IMR-90 (cell line): ENCODE results near the gene TTLL7. TPM values are rescaled to one million over a fixed set of nuclear protein-coding genes. Genes with fewer than 3 reads are reported as not detected.
A peak's percentile ranks its signal among the peaks of the same experiment; 100 is the strongest.

Experiments used
- ATAC-seq: fragments of 200-7000 bp; cut with Tn5 transposase; 2 replicates; pipeline ENCODE4 v1.9.1; 2020; ENCODE audit warnings: low read depth, mild to moderate bottlenecking, moderate library complexity
- BruUV-seq: library from RNA; stranded (reverse); fragments of 400-500 nt; replicated peaks from 2 replicates; lab custom pipeline; 2021; lab: Mats Ljungman, UMichigan
- CTCF ChIA-PET: fragments of 300-600 bp; formaldehyde crosslinking; extraction: SDS; loops from one replicate; lab custom pipeline; 2021; ENCODE audit warnings: antibody characterized with exemption; lab: Yijun Ruan, JAX
- POLR2A ChIA-PET: fragments of 300-600 bp; sonication (Branson Sonifier 250); formaldehyde crosslinking; loops from one replicate; lab custom pipeline; 2022; ENCODE audit warnings: antibody characterized with exemption; ENCODE audit not compliant: unreplicated experiment; lab: Charles Lee
- DNase-seq: peaks from one replicate; pipeline ENCODE4 v3.0.0; 2013
- H2AFZ ChIP-seq: replicated peaks from 2 replicates; pipeline ENCODE3; 2013; ENCODE audit warnings: low read length, mild to moderate bottlenecking; ENCODE audit not compliant: poor library complexity
- H2AK5ac ChIP-seq: 2 replicates; pipeline ENCODE4 v1.6.1; 2013; ENCODE audit warnings: low read depth, low read length, inconsistent platforms
- H2AK9ac ChIP-seq: replicated peaks from 2 replicates; pipeline ENCODE3; 2013; ENCODE audit warnings: mild to moderate bottlenecking, low read depth, low read length, moderate library complexity; ENCODE audit not compliant: poor library complexity
- H2BK120ac ChIP-seq: 2 replicates; pipeline ENCODE4 v1.6.1; 2013; ENCODE audit warnings: low read depth, low read length, inconsistent platforms
- H2BK15ac ChIP-seq: 3 replicates; pipeline ENCODE4 v1.6.1; 2013; ENCODE audit warnings: low read depth, low read length, inconsistent platforms
- H2BK20ac ChIP-seq: 2 replicates; pipeline ENCODE4 v1.6.1; 2013; ENCODE audit warnings: low read depth, mild to moderate bottlenecking, inconsistent platforms, low read length, moderate library complexity
- H2BK5ac ChIP-seq: 2 replicates; pipeline ENCODE4 v1.6.1; 2013; ENCODE audit warnings: mild to moderate bottlenecking, low read depth, low read length, inconsistent platforms; ENCODE audit not compliant: poor library complexity, severe bottlenecking
- H3K14ac ChIP-seq: replicated peaks from 2 replicates; pipeline ENCODE4 v1.6.1; 2013; ENCODE audit warnings: low read depth, low read length, inconsistent platforms
- H3K18ac ChIP-seq: 2 replicates; pipeline ENCODE4 v1.6.1; 2013; ENCODE audit warnings: low read depth, low read length, control low read depth
- H3K23ac ChIP-seq: 2 replicates; pipeline ENCODE4 v1.6.1; 2013; ENCODE audit warnings: low read depth, low read length, inconsistent platforms
- H3K27ac ChIP-seq: 2 replicates; pipeline ENCODE4 v1.5.1; 2013; ENCODE audit warnings: mild to moderate bottlenecking, control low read depth, low read length; ENCODE audit not compliant: insufficient read depth
- H3K27me3 ChIP-seq: 2 replicates; pipeline ENCODE4 v1.6.1; 2013; ENCODE audit warnings: low read length; ENCODE audit not compliant: control insufficient read depth, insufficient read depth
- H3K36me3 ChIP-seq: 2 replicates; pipeline ENCODE4 v1.6.1; 2013; ENCODE audit warnings: low read length, mixed read lengths; ENCODE audit not compliant: control insufficient read depth, insufficient read depth
- H3K4ac ChIP-seq: 2 replicates; pipeline ENCODE4 v1.6.1; 2013; ENCODE audit warnings: low read depth, low read length, inconsistent platforms
- H3K4me1 ChIP-seq: 2 replicates; pipeline ENCODE4 v1.6.1; 2013; ENCODE audit warnings: low read length, mixed read lengths; ENCODE audit not compliant: control insufficient read depth, insufficient read depth
- H3K4me2 ChIP-seq: 2 replicates; pipeline ENCODE4 v1.6.1; 2013; ENCODE audit warnings: low read depth, mild to moderate bottlenecking, control low read depth, low read length, moderate library complexity
- H3K4me3 ChIP-seq: 2 replicates; pipeline ENCODE4 v1.5.1; 2013; ENCODE audit warnings: low read depth, mild to moderate bottlenecking, control low read depth, low read length, moderate library complexity; ENCODE audit not compliant: insufficient read depth
- H3K56ac ChIP-seq: 2 replicates; pipeline ENCODE4 v1.6.1; 2013; ENCODE audit warnings: low read length, inconsistent platforms; ENCODE audit not compliant: insufficient read depth; ENCODE audit errors: extremely low read depth
- H3K79me1 ChIP-seq, 2 experiments: 2 replicates each; pipeline ENCODE4 v1.6.1; 2013; ENCODE audit warnings: low read length in 2 of 2, inconsistent platforms in 1 of 2, low read depth in 1 of 2
- H3K9ac ChIP-seq: 2 replicates; pipeline ENCODE4 v1.6.1; 2013; ENCODE audit warnings: low read depth, low read length, control low read depth
- H3K9me1 ChIP-seq: 2 replicates; pipeline ENCODE4 v1.6.1; 2013; ENCODE audit warnings: low read length, inconsistent platforms; ENCODE audit not compliant: insufficient read depth
- H3K9me3 ChIP-seq: 2 replicates; pipeline ENCODE4 v1.6.1; 2013; ENCODE audit warnings: low read length; ENCODE audit not compliant: control insufficient read depth, insufficient read depth
- H4K20me1 ChIP-seq: 2 replicates; pipeline ENCODE4 v1.6.1; 2013; ENCODE audit warnings: low read length, inconsistent platforms; ENCODE audit not compliant: insufficient read depth
- H4K5ac ChIP-seq: 2 replicates; pipeline ENCODE4 v1.6.1; 2013; ENCODE audit warnings: mild to moderate bottlenecking, low read depth, low read length, control low read depth
- H4K8ac ChIP-seq, 2 experiments: 2 replicates each; pipeline ENCODE4 v1.6.1; 2013; ENCODE audit warnings: low read depth in 2 of 2, low read length in 2 of 2, control low read depth in 1 of 2, inconsistent platforms in 1 of 2
- H4K91ac ChIP-seq: 2 replicates; pipeline ENCODE4 v1.6.1; 2013; ENCODE audit warnings: low read depth, low read length, inconsistent platforms; ENCODE audit not compliant: insufficient read depth
- CEBPB ChIP-seq: IDR thresholded peaks from 2 replicates; pipeline ENCODE4 v1.6.1; 2012; ENCODE audit warnings: low read depth, low read length, improper control_type of control experiment
- FOS ChIP-seq: fragments of 150-350 bp; IDR thresholded peaks from 2 replicates; pipeline ENCODE4 v1.6.1; 2016; ENCODE audit warnings: low read depth, low read length
- RCOR1 ChIP-seq: IDR thresholded peaks from 2 replicates; pipeline ENCODE4 v1.6.1; 2012; ENCODE audit warnings: mild to moderate bottlenecking, low read length, improper control_type of control experiment; ENCODE audit not compliant: insufficient replicate concordance
- RFX5 ChIP-seq: IDR thresholded peaks from 2 replicates; pipeline ENCODE4 v1.8.0; 2012; ENCODE audit warnings: low read depth, mild to moderate bottlenecking, low read length, moderate library complexity
- SMC3 ChIP-seq: fragments of 150-350 bp; IDR thresholded peaks from 2 replicates; pipeline ENCODE4 v1.6.1; 2016; ENCODE audit warnings: low read depth, mild to moderate bottlenecking, antibody characterized with exemption, low read length, moderate library complexity
- WGBS, 2 experiments: methylation state at CpG; one replicate each; pipeline versions ENCODE4 v1.1.5 to v1.1.7; 2013; ENCODE audit warnings: missing lambda C conversion rate in 2 of 2; ENCODE audit not compliant: insufficient read length in 1 of 2; ENCODE audit errors: extremely low coverage in 2 of 2; 5-methylcytosine and 5-hydroxymethylcytosine counted together
- dilution Hi-C: fragments of 300-500 bp; cut with HindIII; formaldehyde crosslinking; loops from one replicate; pipeline ENCODE4 v1.14.3; 2018; ENCODE audit warnings: low sequenced_read_pairs; ENCODE audit not compliant: unreplicated experiment
- in situ Hi-C: fragments of 300-500 bp; cut with MboI; formaldehyde crosslinking; loops from 3 replicates; pipeline ENCODE4 v1.14.3; 2019; ENCODE audit warnings: low sequenced_read_pairs, inconsistent platforms, mixed read lengths
- intact Hi-C: fragments of 100-400 bp; cut with micrococcal nuclease; formaldehyde crosslinking; loops from 2 replicates; pipeline ENCODE4 v1.10.0; 2022
- polyA plus RNA-seq, 3 experiments: library from polyadenylated mRNA; depleted of rRNA; stranded (reverse); fragments of >200 nt; gene quantifications; 2 replicates each; pipeline ENCODE4 v1.2.3, GENCODE V29; 2012; ENCODE audit warnings: low replicate concordance in 1 of 3
- total RNA-seq: library from RNA; depleted of rRNA; stranded (reverse); fragments of >200 nt; gene quantifications from 2 replicates; pipeline ENCODE4 v1.2.3, GENCODE V29; 2012
- TF ChIP-seq, protein P1 (sequence below): fragments of 150-350 bp; IDR thresholded peaks from 2 replicates; pipeline ENCODE4 v1.6.1; 2017; ENCODE audit warnings: mild to moderate bottlenecking, antibody characterized with exemption, low read length, low read depth

TTLL7 gene
- total and polyA plus RNA-seq, 2 of the 4 experiments (the other 2 are of a cell fraction): 5.7 to 8.1 TPM

DNA sequence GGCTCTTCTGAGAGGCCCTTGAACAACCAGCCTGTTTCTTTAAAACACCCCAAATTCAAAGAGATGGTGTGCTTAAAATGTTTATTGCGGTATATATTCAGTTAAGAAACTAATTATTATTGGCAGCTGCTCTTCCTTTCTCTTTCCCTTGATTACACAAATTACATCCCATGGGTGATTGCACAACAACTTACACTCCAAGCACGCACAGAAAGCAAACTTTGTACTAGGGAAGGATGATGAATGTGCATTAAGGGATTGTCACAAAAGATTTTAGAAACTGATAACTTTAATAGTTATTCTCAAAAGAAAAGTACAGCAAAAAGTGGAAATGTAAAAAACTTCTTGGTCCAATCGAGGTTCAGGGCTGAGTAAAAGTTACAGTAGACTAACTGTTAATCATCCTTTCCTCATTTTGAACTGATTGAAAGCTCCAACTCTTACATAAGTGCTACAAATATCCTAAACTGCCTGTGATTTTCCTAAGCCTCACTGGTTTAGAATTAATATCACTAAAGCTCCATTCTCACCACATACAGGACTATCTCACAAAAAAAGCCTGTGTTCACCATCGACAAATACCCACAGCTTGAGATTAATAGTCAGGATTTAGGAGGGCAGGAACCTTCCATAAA is 153.4 kb downstream of the TTLL7 start:
- Histone ChIP-seq H3K27me3 (no peaks in the 10 kb centered on the region), H3K18ac (no peak overlapping the region), H3K36me3 (no peaks in the 10 kb centered on the region), H3K4me1 (no peaks in the 10 kb centered on the region), H3K9ac (no peak overlapping the region), H3K4ac (no peak overlapping the region), H3K9me3 (no peaks in the 10 kb centered on the region), H3K4me2 (no peak overlapping the region), H3K14ac (no peak overlapping the region), H3K79me1 (no peaks in the 10 kb centered on the region), H2BK5ac (no peak overlapping the region), H2AFZ (no peak overlapping the region), H2AK9ac (no peak overlapping the region), H3K23ac (no peak overlapping the region), H2BK20ac (no peak overlapping the region), H4K91ac (no peak overlapping the region), H3K56ac (no peak overlapping the region), H3K9me1 (no peaks in the 10 kb centered on the region), H3K4me3 (no peak overlapping the region), H2BK120ac (no peak overlapping the region), H4K8ac (no peak overlapping the region), H2BK15ac (no peak overlapping the region), H4K20me1 (no peaks in the 10 kb centered on the region), H3K27ac (no peak overlapping the region), H2AK5ac (no peak overlapping the region), H4K5ac (no peak overlapping the region)
- BruUV-seq: no TSS peak
- intact Hi-C loops: no loop called here
- ATAC-seq (no peak), DNase-seq (no peak)
- peak; percentile 75 for TF ChIP-seq CEBPB
- TF ChIP-seq, protein P1, sequence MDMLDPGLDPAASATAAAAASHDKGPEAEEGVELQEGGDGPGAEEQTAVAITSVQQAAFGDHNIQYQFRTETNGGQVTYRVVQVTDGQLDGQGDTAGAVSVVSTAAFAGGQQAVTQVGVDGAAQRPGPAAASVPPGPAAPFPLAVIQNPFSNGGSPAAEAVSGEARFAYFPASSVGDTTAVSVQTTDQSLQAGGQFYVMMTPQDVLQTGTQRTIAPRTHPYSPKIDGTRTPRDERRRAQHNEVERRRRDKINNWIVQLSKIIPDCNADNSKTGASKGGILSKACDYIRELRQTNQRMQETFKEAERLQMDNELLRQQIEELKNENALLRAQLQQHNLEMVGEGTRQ: no peak
- TF ChIP-seq SMC3: no peak
- TF ChIP-seq FOS: no peak
- TF ChIP-seq RCOR1: no peak
- no peak for TF ChIP-seq RFX5
- dilution Hi-C loops: no loop called here
- ChIA-PET CTCF (no interaction called here), POLR2A (no interaction called here)
- in situ Hi-C loops: no loop called here
- WGBS, 2 experiments: no CpG with 5 or more reads among the region's 4 CpGs
